Measurements from ENCODE around the gene JUN. TPM values are rescaled to one million over a fixed set of nuclear protein-coding genes. Genes with fewer than 3 reads are reported as not detected.

JUN gene
- total RNA-seq, 1 experiment from 2014 or later = 24.9 TPM

GRCh38 chr1:58786184-58786926, 2.5 kb upstream of the JUN start:
- Histone ChIP-seq H3K27me3 (replicated peaks; ENCODE audit: insufficient read depth, low read depth, low read length, poor library complexity) (peaks cover 3% of the 10 kb centered on the region), H3K36me3 (ENCODE audit: insufficient read depth, low read length, poor library complexity, severe bottlenecking) (no peaks in the 10 kb centered on the region), H3K4me1 (ENCODE audit: insufficient read depth, low read length, poor library complexity, severe bottlenecking) (peaks cover 13% of the 10 kb centered on the region), H3K4me3 (ENCODE audit: low read depth, low read length, poor library complexity, severe bottlenecking) (no peak overlapping the region), H3K27ac (ENCODE audit: low read depth, low read length, poor library complexity, severe bottlenecking) (no peak overlapping the region), H3K9me3 (ENCODE audit: low read depth, low read length, poor library complexity, severe bottlenecking) (no peaks in the 10 kb centered on the region)
- intact Hi-C loops (cut with micrococcal nuclease; ENCODE audit: unreplicated experiment) = no loop called here
- DNase-seq (ENCODE audit: low spot score) = no peak
- no TSS peak for BruUV-seq (replicated peaks)
- POLR2A ChIA-PET (ENCODE audit: low non-redundant PET) = no interaction called here
- TF ChIP-seq CTCF (conservative IDR thresholded peaks at IDR 0.05; ENCODE audit: low read depth, low read length) = no peak
- no peak for TF ChIP-seq EZH2 (IDR thresholded peaks at IDR 0.05; ENCODE audit: borderline replicate concordance, low read depth, low read length, poor library complexity, severe bottlenecking)
- CTCF ChIA-PET = no interaction called here

DNA sequence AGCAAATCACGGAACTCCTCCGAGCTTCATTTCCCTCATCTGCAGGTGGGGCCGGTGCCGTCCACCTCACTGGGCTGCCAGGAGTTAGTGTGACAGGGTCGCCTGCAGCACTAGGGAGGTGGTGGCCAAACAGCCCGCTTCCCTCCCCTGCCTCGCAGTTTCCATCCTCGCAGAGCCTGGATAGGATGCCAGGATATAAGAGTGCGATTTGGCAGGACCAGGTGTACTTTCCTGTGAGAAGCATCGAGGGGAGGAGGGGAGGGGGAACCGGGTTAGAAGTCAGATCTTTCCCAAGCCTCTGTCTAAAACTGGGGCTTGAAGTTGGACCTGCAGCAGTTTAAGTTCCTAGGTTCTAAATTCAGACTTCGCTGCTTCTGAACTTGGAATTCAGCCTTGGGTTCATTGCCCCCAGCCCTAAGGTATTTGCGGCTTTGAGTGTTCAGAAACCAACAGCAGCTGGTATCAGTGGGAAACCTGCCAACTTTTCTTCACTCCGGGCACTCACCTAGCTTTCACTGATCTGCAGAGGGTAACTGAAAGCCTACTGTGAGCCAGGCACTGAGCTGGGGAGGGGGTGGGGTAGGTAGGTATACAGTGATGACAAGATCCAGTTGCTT, 1.7 kb upstream of the JUN start:
- peak overlapping the region; percentile 63 for H3K4me3 ChIP-seq (ENCODE audit: low read depth, low read length, poor library complexity, severe bottlenecking)
- H3K9me3 ChIP-seq (ENCODE audit: low read depth, low read length, poor library complexity, severe bottlenecking) = no peaks in the 10 kb centered on the region
- H3K4me1 ChIP-seq (ENCODE audit: insufficient read depth, low read length, poor library complexity, severe bottlenecking) = peaks cover 22% of the 10 kb centered on the region
- intact Hi-C loops (cut with micrococcal nuclease; ENCODE audit: unreplicated experiment) = loop anchor here (2.0 kb wide), 1 partner anchor 911 kb away; no protein-coding TSS in a partner anchor
- no peaks in the 10 kb centered on the region for H3K36me3 ChIP-seq (ENCODE audit: insufficient read depth, low read length, poor library complexity, severe bottlenecking)
- H3K27ac ChIP-seq (ENCODE audit: low read depth, low read length, poor library complexity, severe bottlenecking) = no peak overlapping the region
- BruUV-seq (replicated peaks) = no TSS peak
- CTCF ChIA-PET = interaction anchor here (1.5 kb wide), 1 partner anchor 913 kb away, joined by 3 read pairs; no protein-coding TSS in a partner anchor
- TF ChIP-seq CTCF (conservative IDR thresholded peaks at IDR 0.05; ENCODE audit: low read depth, low read length) (no peak), EZH2 (IDR thresholded peaks at IDR 0.05; ENCODE audit: borderline replicate concordance, low read depth, low read length, poor library complexity, severe bottlenecking) (no peak)
- DNase-seq (ENCODE audit: low spot score) = no peak
- POLR2A ChIA-PET (ENCODE audit: low non-redundant PET) = no interaction called here
- H3K27me3 ChIP-seq (replicated peaks; ENCODE audit: insufficient read depth, low read depth, low read length, poor library complexity) = peaks cover 3% of the 10 kb centered on the region

DNA sequence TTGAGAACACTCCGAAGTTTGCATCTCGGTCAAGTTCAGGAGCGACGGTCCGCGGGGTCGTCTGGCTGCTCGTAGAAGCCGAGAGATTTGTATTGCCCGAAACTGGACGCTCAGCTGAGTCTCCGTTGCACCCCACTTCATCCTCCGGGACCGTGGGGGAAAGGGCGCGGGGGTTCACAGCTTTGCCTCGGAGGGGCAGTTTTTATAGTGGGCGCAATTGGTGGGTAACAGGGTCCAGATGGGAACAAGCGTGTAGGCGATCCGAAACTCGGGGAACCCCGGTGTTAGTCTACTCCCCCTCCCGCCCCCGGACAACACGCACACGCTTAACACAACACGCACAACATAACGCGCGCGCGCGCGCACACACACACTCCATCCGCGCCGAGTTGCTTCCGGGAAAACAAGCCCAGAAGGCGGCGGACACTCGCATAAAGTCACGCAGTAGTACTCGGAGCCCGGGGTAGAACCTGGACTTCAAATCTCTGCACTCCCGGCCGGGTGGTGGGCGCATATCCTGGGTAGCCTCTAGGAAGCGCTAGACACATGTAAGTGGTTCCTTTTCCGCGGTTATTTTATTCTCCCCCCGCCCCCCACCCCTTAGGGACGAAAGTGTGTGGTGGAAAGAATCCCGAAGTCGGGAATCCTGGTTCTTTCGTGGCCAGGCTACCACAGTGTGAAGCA, 1.1 kb upstream of the JUN start:
- POLR2A ChIA-PET (ENCODE audit: low non-redundant PET) = no interaction called here
- no peaks in the 10 kb centered on the region for H3K9me3 ChIP-seq (ENCODE audit: low read depth, low read length, poor library complexity, severe bottlenecking)
- TSS peak; percentile 87 for BruUV-seq (replicated peaks)
- peaks cover 27% of the 10 kb centered on the region for H3K4me1 ChIP-seq (ENCODE audit: insufficient read depth, low read length, poor library complexity, severe bottlenecking)
- peak overlapping the region; percentile 78 for H3K27ac ChIP-seq (ENCODE audit: low read depth, low read length, poor library complexity, severe bottlenecking)
- H3K27me3 ChIP-seq (replicated peaks; ENCODE audit: insufficient read depth, low read depth, low read length, poor library complexity) = peaks cover 3% of the 10 kb centered on the region
- intact Hi-C loops (cut with micrococcal nuclease; ENCODE audit: unreplicated experiment) = loop anchor here (1.0 to 5.0 kb wide), 4 partner anchors 292 to 974 kb away; no protein-coding TSS in a partner anchor
- H3K36me3 ChIP-seq (ENCODE audit: insufficient read depth, low read length, poor library complexity, severe bottlenecking) = no peaks in the 10 kb centered on the region
- no peak for TF ChIP-seq EZH2 (IDR thresholded peaks at IDR 0.05; ENCODE audit: borderline replicate concordance, low read depth, low read length, poor library complexity, severe bottlenecking)
- TF ChIP-seq CTCF (conservative IDR thresholded peaks at IDR 0.05; ENCODE audit: low read depth, low read length) = peak; percentile 64
- H3K4me3 ChIP-seq (ENCODE audit: low read depth, low read length, poor library complexity, severe bottlenecking) = peak overlapping the region; percentile 63
- DNase-seq (ENCODE audit: low spot score) = peak; percentile 82
- CTCF ChIA-PET = interaction anchor here (1.5 kb wide), 1 partner anchor 914 kb away, joined by 3 read pairs; no protein-coding TSS in a partner anchor
